Measurements from ENCODE around the gene LRP3.
"Not testable (repeated sequence)": the region's sequence is repeated elsewhere in the genome, so short reads cannot be mapped to it uniquely, and the experiment has no call there.

The LRP3 gene

DNA sequence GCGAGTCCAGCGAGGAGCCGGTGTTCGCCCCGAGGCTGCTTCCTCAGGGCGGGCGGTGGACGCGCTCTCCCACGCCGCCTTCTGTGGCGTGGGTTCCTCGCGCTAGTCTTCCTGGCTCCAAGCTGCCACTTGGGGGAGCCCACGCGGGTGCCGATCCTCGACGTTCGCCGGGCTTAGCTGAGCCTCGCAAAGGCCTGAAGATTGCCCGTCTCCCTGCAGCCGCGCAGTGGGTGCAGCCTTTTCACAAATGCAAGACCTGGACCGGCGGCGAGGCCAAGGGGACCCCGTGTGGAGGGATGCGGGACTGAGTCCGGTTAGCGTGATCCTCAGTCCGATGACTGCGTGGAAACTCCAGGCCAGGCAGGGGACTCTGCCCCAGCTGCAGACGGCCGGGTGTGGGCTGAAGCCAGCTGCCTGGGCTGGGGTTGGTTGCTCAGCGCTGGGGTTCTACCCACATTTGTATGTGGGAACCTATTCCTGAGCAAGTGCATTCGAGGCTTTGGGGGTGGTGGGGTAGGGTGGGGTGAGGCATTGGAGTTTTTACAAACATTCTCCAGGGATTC lies 16.6 kb upstream of the LRP3 start:
- no peak for DNase-seq

DNA sequence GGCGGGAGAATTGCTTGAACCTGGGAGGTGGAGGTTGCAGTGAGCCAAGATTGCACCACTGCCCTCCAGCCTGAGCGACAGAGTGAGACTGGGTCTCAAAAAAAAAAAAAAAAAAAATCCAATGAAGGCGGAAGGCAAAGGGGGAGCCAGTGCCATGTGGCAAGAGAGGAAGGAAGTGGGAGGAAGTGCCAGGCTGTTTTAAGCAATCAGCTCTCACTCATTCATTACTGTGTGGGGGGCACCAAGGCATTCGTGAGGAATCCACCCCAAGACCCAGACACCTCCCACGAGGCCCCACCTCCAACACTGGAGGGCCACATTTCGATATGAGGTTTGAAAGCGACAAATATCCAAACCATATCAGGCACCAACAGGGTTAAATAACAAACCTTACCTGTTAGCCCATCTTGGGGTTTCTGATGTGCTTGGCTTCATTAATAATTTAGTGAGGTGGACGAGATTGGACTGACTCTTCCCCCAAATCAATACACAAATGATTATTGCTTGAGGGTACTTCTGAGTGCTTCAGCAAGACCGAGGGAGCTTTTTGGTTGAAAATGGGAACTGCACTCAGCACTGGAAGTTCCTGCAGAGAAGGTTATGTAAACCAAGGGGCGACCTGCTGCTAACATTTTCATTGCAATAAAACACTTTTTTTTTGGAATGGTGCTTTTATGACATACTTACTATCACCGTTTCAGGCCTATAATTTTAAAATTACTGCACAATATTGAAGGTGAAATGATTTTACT lies 7.5 kb upstream of the LRP3 start:
- DNase-seq: no peak

DNA sequence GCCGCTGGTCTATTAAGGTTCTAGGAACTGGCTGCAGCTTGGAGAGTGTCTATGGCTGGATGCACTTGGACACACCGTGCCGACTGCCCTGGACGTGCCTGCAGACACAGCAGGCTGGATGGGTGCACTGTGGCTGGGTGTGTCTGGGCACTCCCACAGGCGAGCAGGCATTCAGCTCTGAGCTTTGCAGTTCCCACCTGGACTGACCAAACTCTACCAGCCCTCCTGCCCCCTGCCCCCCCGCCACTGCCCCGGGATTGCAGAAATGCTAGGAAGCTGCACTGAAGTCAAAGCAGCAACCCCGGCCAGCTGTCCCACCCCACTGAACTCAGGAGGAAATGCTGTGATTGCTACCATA lies 7.0 kb upstream of the LRP3 start:
- DNase-seq: no peak

DNA sequence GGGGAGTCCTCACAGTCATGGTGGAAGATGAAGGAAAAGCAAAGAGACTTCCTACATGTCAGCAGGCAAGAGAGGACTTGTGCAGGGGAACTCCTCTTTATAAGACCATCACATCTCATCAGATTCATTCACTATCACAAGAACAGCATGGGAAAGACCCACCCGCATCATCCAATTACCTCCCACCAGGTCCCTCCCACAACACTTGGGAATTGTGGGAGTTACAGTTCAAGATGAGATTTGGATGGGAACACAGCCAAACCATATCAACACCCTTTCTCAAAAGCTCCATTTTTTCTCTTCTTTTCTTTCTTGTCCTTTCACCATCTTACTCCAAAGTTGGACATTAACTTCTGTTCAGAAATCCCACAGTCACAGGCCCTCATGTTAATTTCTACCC lies 4.7 kb upstream of the LRP3 start:
- no peak for DNase-seq

DNA sequence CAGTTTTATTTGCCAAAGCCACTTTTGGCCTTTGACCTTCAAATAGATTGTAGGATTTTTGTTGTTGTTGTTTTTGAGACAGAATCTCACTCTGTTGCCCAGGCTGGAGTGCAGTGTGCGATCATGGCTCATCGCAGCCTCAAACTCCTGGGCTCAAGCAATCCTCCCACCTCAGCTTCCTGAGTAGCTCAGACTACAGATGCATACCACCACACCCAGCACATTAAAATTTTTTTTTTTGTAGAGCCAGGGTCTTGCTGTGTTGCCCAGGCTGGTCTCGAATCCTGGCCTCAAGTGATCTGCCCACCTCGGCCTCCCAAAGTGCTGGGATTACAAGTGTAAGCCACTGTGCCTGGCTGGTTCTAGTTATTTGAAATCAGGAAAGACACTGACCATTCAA lies 3.0 kb upstream of the LRP3 start:
- DNase-seq: not testable (repeated sequence)

DNA sequence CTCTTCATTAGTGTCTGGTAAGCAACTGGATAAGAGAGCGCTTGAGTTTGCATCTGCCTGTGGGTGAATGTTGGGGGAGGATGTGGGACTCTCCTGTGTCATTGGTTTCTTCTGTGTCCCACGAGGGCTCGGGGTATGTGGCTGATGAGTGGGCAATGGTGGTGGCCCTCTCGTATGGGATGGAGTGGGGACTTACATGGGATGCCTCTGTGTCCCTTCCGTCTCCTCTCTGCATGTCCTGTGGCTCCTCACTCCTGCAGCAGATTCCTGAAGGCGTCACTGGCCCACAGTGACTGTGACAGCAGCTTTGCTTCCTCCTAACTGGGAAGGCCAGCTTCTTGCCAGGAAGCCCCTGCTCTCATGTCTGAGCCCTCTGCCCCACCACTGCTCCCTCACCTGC lies 2.6 kb upstream of the LRP3 start:
- no peak for DNase-seq

DNA sequence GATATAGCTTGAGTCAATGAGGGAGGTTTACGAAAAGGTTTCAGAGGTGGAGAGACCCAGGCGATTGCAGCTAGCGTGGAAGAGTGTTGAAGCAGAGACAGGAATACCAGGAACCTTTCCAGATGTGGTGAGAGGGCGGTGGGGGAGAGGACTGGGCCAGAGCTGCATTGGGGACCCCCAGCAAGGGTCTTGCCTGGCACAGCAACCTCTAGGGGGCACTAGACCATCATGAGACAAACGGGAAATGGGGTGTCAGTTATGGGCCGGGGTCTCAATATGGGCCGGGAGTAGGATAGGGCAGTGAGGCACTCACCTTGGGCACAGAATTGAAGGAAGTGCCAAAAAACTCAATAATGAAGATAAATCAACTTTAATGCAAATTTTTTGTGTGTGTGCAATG lies 2.1 kb upstream of the LRP3 start:
- DNase-seq: no peak

DNA sequence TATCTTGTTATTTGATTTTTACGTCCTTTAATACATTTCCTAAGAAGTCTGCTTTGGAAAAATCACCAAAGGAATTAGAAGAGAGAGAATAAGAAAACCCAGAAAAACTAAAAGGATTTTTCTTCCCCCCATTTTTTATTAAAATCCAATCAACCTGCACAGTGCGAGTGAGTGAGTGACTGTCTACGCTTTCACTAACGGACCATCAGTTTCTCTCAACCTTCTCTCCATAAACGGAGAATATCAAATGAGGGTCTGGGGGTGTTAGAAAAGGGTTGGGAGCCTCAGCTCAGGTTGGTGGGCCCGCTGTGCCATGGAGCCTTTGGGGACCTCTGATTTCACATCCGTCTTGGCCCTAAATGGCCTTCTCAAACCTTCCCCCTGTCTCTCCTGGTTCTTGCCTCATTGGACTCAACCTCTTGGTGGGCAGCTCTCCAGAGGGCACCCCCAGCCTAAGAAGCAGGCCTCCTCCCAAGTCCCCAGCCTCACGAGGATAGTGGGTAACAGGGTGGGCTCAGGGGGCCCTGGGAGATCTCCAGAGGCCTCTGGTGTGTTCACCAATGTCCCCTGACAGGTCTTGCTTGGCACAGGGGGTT lies 763 bp upstream of the LRP3 start:
- no peak for DNase-seq

DNA sequence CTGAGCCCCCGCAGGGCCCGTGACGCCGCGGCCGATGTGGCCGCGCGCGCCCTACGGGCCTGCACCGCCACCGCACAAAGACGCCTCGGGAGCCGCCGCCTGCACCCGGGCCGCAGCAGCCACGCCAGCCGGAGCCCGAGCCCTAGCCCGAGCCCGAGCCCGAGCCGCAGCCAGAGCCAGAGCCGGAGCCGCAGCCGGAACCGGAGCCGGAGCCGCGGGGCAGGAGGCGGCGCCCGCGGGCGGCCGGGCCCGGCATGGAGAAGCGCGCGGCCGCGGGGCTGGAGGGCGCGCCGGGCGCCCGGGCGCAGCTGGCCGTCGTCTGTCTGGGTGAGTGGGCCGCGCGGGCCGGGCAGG lies 379 bp downstream of the LRP3 start:
- DNase-seq: no peak

DNA sequence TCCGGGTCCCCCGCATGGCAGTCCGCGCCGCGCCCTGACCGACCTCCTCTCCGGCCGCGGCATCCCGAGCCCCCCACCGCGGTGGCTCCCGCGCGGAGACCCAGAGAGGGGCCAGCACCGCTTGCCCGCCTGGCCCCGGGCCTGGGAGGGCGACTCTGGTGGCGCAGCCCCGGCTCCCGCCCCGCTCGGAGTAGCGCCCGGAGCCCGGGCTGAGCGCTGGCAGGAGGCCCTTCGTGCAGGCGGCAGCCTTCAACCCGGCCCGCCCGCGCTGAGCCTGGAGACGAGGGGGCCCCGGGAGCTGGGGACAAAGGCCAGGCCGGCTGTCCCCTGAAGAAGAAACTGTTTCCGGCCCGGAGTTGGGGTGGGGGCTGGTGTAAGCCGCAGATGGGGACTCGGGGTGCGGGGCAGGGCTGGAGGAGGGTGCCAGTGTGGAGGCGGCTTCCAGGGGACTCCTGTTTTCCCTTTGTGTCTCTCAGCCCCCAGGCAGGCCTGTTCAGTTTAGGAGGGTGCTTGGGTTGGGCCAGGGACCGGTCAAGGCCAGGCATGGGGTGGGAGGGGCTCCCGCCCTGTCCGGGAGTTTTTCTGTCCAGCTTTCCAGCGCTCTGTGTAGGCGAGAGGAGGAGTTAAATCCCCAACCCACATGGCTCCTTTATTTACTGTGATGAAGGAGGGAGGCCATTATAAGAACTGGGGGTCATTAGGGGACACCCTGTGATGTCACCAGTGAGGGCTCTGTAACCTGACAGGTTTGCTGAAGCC lies 935 bp downstream of the LRP3 start:
- DNase-seq: no peak

DNA sequence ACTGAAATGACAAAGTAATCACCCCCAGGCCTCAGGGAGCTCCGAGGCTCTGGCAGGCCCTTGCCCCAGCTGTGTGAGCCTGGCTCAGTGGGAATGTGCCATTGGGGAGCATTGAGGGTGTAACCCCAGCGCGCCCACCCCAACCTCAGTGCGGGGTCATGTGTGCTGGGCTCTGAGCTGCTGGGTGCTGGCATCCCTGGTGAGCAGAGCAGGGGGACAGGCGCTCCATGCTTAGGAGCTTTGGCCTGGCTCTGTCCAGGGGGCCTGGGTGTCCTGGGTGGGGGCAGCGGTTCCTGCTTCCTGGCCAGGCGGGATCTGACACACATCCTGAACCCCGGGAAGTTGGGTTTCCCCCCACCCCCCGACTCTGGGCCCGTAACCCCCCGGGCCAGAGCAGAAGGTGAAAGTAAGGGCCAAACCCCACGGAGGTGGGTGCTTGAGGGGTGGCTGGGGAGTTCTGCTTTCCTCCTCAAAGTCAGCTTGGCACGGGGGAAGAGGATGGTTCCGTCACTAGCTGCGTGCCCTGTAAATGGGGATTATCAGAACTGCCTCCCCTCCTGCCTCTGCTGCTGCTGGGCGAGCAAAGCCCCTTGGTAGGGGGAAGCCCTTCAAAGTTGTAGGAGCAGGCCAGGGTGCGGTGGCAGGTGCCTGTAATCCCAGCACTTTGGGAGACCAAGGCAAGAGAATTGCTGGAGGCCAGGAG lies 1.7 kb downstream of the LRP3 start:
- DNase-seq: no peak

DNA sequence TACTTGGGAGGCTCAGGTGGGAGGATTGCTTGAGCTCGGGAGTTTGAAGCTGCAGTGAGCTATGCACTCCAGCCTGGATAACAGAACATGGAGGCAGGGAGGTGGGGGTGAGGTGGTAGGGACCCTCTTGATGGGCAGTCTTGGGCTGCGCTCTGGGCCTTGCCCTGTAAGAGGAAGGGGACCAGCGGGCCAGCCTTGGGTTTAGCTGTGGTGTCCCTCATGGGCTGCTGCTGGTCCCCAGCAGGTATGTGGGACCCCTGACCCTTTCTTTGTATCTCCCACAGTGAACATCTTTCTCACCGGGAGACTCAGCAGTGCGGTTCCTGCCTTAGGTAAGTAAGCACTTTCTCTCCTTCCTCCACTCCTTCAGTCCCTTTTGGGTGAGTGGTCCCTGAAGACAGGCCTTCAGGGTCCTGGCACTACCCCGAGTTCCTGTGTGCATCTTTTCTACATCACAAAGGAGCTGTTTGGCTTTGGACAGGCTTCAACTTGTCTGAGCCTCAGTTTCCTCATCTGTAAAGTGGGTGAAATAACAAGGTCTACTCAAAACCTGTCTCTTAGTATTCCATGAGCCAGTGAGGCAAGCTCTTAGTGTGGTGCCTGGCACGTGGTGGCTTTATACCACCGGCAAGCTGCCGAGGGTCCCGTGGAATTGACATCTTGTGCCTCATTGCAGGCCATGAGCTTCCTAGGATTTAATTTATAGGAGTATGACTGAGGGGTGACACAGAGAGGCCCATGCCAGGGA lies 2.5 kb downstream of the LRP3 start:
- DNase-seq: no peak

DNA sequence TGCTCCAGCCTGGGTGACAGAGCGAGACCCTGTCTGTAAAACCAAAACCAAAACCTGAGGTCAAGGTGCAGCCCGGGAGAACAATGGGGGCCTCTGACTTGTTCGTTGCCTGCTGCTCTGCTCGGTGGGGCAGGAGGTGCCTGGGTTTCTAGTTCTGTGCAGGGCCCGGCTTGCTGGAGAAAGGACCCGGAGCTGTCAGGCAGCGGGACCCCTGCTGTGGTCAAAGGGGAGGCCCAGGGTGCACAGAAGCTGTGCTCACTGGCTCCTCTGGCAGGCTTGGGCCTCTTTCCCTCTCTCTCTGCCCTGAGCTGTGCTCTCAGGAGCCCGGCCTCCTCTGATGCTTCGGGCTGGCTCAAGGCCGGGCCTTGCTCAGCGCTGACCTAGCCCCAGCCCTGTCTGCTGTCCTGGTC lies 3.5 kb downstream of the LRP3 start:
- DNase-seq: no peak

DNA sequence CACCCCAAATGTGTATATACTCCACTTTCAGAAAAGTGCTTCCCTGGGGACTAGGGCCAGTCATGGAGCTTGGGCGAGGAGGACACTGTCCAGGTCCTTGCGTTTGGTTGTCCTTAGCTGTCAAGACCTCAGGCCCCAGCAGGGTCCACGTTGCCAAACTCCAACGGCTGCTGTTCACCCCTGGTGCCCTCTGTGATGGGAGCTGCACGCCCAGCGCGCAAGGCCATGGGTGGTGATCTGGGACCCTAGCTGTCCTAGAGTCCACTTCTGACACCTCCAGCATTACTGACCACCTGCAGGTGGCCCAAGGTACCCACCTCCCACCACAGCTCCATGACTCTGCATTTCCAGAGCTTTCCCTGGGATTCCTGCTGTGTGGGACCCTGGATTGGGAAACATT lies 4.0 kb downstream of the LRP3 start:
- DNase-seq: no peak

DNA sequence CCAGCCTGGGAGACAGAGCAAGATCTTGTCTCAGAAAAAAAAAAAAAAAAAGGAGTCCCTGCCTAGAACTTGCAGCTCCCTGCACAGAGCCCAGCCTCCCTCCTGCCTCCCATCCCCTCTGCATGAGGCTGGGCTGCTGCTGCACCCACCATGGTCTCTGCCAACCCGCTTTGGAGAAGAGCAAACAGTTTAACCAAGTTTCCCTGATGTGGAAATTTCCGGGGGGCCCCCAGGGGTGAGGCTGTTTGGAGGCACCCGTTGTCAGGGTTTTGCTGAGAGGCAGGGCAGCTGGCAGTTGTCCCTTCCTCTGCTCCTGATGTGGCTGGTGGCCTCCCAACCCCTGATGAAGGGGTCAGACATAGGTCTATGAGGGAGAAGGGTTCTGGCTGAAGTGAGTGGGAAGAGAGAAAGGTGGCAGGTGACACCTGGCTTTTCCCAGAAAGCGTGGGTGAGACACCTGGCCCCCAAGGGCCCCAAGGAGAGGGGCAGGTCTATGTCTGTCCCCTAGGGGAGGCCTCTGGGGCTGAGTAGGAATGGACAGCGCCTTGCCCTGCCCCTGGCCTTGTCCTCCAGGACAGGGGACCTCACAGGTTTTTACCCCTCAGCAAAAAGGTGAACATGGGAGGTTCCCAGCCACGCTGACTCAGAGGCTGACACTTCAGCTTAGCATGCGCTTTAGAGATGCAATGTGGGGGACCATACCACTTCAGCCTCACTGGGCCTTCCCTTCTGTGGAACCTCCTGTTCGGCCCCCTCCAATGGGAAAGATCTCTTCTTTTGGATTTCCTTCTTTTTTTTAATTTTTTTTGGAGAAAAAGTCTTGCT lies 5.5 kb downstream of the LRP3 start:
- no peak for DNase-seq

DNA sequence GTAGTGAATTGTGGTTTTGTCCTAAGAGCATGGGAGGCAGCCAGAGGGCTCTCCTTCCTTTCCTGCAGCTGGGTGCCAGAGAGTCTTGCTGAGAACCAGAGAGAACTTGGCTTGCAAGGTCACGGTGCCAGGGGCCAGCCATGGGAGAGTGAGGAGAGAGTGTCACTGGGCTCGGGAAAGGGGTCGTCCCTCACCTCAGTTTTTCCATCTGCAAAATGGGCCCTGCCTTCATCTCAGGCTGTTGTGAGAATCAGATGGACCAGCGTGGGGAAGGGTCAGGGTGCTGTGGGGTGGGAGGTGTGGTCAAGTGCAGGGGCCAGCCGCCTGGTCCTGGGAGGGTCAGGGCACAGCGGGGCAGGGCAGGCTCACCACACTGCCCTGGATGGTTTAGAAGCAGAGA lies 7.3 kb downstream of the LRP3 start:
- no peak for DNase-seq

DNA sequence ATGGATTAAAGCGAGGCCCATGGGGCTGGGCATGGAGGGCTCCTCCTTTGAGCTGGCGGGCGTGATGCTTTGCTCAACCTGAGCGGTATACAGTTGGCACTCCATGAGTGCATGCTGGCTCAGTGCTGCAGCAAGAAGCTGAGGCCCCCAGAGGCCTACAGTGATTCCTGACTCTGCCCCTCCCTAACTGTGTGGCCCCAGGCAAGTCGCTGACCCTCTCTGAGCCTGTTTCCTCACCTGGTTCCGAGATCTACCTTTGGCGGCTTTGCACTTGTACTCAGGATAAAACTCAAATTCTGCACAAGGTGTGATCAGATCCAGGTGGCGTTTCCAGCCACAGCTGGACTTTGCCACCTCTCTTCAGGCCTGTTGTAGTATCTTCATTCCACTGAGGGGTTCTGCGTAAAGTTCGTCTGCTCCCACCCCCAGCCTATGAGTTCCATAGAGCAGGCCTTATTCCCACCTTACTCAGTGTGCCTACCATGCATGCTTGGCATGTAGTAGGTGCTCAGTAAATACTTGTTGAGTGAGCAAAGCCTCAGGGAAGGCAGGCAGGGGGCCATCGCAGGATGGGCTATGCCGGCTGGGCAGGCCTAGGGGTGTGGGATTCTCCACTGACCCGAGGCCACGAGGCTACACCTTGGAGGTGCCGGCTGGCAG lies 7.9 kb downstream of the LRP3 start:
- no peak for DNase-seq

DNA sequence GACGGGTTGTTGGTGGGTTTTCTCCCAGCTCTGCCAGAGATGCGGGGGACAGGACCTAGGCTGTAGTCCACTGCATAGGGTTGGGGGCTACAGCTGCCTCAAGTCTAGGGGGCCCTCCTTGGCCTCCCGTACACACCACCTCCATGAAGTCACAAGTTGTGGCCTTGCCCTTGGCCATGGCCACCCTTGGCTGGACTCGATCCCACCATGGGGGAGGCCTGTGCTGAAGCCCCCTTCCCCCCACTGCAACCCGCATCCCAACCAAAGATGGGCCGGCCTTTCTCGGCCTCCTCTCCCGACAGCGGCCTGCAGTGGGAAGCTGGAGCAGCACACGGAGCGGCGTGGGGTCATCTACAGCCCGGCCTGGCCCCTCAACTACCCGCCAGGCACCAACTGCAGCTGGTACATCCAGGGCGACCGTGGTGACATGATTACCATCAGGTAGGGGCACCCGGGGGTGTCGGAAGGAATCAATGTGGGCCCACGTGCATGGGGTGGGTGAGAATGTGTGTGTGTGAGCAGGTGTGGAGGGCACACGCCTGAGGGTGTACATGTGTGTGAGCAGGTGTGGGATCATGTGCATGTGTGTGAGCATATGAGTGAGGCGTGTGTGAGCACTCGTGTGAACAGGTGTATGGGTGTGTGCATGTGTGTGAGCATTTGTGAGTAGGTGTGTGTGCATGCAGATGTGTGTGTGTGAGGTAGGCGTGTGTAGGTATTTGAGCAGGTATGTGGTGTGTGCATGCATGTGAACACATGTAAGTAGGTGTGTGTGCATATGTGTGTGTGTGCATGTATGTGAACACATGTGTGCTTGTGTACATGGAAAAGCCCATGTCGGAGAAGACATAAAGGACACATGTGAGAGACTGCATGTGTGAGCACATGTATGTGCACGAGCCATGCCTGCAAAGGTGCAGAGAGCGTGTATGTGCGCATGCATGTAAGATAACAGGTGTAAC lies 8.7 kb downstream of the LRP3 start:
- DNase-seq: no peak

DNA sequence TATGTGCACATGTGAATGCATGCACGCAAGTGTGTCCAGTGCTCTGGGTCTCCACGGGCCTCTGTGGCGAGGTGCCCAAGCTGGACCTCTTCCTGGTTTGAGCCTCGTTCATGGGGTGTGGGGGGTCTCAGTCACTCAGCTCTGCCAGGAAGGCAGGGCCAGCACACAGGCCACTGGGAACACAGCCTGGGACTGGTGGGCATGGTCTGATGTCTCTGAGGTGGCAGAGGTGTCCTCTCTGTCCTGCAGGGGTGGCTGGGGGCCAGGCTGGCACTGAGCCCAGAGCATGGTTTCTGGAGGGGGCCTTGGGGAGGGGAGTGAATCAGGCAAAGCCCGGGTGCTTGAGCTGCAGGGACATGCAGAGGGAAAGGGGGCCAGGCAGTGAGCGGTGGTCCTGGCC lies 9.4 kb downstream of the LRP3 start:
- no peak for DNase-seq

Data from NCI-H2081 treated with DMSO at 0.1 percent for 48 hours (cell line).